CD14-positive monocyte (primary cell): Measurements from ENCODE around the gene COL4A2. TPM values are rescaled to one million over a fixed set of nuclear protein-coding genes. Genes with fewer than 3 reads are reported as not detected.

Source experiments
- DNase-seq, 3 donors: peaks; one replicate each; pipeline ENCODE4 v3.0.0-alpha.2; 2011 to 2022
- H2AFZ ChIP-seq: 2 replicates; pipeline ENCODE4 v1.6.0; 2012; ENCODE audit warnings: mild to moderate bottlenecking, low read depth, low read length, inconsistent platforms; ENCODE audit not compliant: insufficient read depth, poor library complexity, severe bottlenecking
- H3K27ac ChIP-seq, 2 donors: 1 replicate in 1 of 2; 2 replicates in 1 of 2; pipeline ENCODE4 v1.5.1; 2012 to 2013; ENCODE audit warnings: low read length in 2 of 2, control low read depth in 1 of 2, inconsistent platforms in 1 of 2, low read depth in 1 of 2, mild to moderate bottlenecking in 1 of 2
- H3K27me3 ChIP-seq, 2 donors: one replicate each; pipeline versions ENCODE4 v1.6.0 to v1.6.1; 2011 to 2013; ENCODE audit warnings: low read length in 2 of 2; ENCODE audit not compliant: control insufficient read depth in 2 of 2, insufficient read depth in 2 of 2
- H3K36me3 ChIP-seq, 2 donors: replicated peaks in 1 of 2; 1 replicate in 1 of 2; 2 replicates in 1 of 2; pipeline versions ENCODE4 v1.5.1 to v1.6.1; 2012 to 2013; ENCODE audit warnings: low read length in 2 of 2, control low read depth in 1 of 2, inconsistent platforms in 1 of 2, mild to moderate bottlenecking in 1 of 2; ENCODE audit not compliant: insufficient read depth in 2 of 2, control insufficient read depth in 1 of 2
- H3K4me1 ChIP-seq, 2 donors: 1 replicate in 1 of 2; 2 replicates in 1 of 2; pipeline versions ENCODE4 v1.5.1 to v1.6.1; 2012 to 2013; ENCODE audit warnings: low read length in 2 of 2, control low read depth in 1 of 2, inconsistent platforms in 1 of 2, mild to moderate bottlenecking in 1 of 2, moderate library complexity in 1 of 2; ENCODE audit not compliant: insufficient read depth in 2 of 2, control insufficient read depth in 1 of 2
- H3K4me2 ChIP-seq: replicated peaks from 2 replicates; pipeline ENCODE3; 2012; ENCODE audit warnings: low read length, moderate library complexity, mild to moderate bottlenecking; ENCODE audit not compliant: poor library complexity, severe bottlenecking; ENCODE audit errors: extremely low read depth
- H3K4me3 ChIP-seq, 3 experiments: fragments of 200-600 bp in 1 of 3; sonication (generic) in 1 of 3; replicated peaks in 1 of 3; 1 replicate in 2 of 3; 2 replicates in 1 of 3; pipeline ENCODE4 v1.5.1; 2011 to 2013; ENCODE audit warnings: low read length in 3 of 3, mild to moderate bottlenecking in 3 of 3, control low read depth in 2 of 3, low read depth in 2 of 3, inconsistent platforms in 1 of 3, moderate library complexity in 1 of 3
- H3K79me2 ChIP-seq: 2 replicates; pipeline ENCODE4 v1.6.0; 2012; ENCODE audit warnings: mild to moderate bottlenecking, control low read depth, inconsistent platforms, low read length, moderate library complexity; ENCODE audit not compliant: insufficient read depth
- H3K9ac ChIP-seq: 2 replicates; pipeline ENCODE4 v1.6.0; 2017; ENCODE audit warnings: low read length, mild to moderate bottlenecking; ENCODE audit not compliant: insufficient read depth, poor library complexity, severe bottlenecking
- H3K9me3 ChIP-seq, 2 donors: replicated peaks in 1 of 2; 1 replicate in 1 of 2; 2 replicates in 1 of 2; pipeline versions ENCODE4 v1.5.1 to v1.6.1; 2012 to 2013; ENCODE audit warnings: low read length in 2 of 2, control low read depth in 1 of 2; ENCODE audit not compliant: control insufficient read depth in 1 of 2, insufficient read depth in 1 of 2
- H4K20me1 ChIP-seq: 2 replicates; pipeline ENCODE4 v1.6.0; 2012; ENCODE audit warnings: mild to moderate bottlenecking, low read length, control low read depth, moderate library complexity; ENCODE audit not compliant: insufficient read depth
- H3K27ac Mint-ChIP-seq, 7 donors: one replicate each; pipeline ENCODE4 v1.8.0; 2020; ENCODE audit warnings: mild to moderate bottlenecking in 7 of 7, mixed read lengths in 7 of 7, moderate library complexity in 6 of 7, inconsistent platforms in 2 of 7
- H3K27me3 Mint-ChIP-seq, 3 donors: one replicate each; pipeline ENCODE4 v1.8.0; 2021 to 2022; ENCODE audit warnings: low read depth in 3 of 3, mild to moderate bottlenecking in 3 of 3, mixed read lengths in 3 of 3, moderate library complexity in 3 of 3, inconsistent platforms in 1 of 3
- H3K36me3 Mint-ChIP-seq, 2 donors: one replicate each; pipeline ENCODE4 v1.8.0; 2020; ENCODE audit warnings: mixed read lengths in 2 of 2, inconsistent platforms in 1 of 2, mild to moderate bottlenecking in 1 of 2
- H3K4me1 Mint-ChIP-seq: one replicate; pipeline ENCODE4 v1.8.0; 2020; ENCODE audit warnings: mild to moderate bottlenecking, mixed read lengths
- H3K4me3 Mint-ChIP-seq, 2 donors: one replicate each; pipeline ENCODE4 v1.8.0; 2020; ENCODE audit warnings: mild to moderate bottlenecking in 2 of 2, mixed read lengths in 2 of 2, moderate library complexity in 1 of 2
- H3K9me3 Mint-ChIP-seq, 7 donors: one replicate each; pipeline ENCODE4 v1.8.0; 2020 to 2022; ENCODE audit warnings: mixed read lengths in 7 of 7, mild to moderate bottlenecking in 6 of 7, moderate library complexity in 6 of 7, inconsistent platforms in 2 of 7
- WGBS: methylation state at CpG from one replicate; pipeline ENCODE4 v1.1.5; 2013; ENCODE audit warnings: missing lambda C conversion rate; ENCODE audit not compliant: insufficient coverage; 5-methylcytosine and 5-hydroxymethylcytosine counted together
- intact Hi-C, 2 donors: fragments of 100-400 bp; cut with micrococcal nuclease; formaldehyde crosslinking; loops; one replicate each; pipeline versions ENCODE4 v1.15.0 to v1.15.1; 2023
- polyA plus RNA-seq, 3 donors: library from polyadenylated mRNA; depleted of rRNA in 1 of 3; unstranded in 2 of 3; stranded (reverse) in 1 of 3; fragments of 300-500 nt in 2 of 3; fragments of >200 nt in 1 of 3; fragmentation: Illumina TruSeq in 2 of 3; gene quantifications; 1 replicate in 2 of 3; 2 replicates in 1 of 3; pipeline ENCODE4 v1.2.3, GENCODE V29; 2012 to 2021
- TF ChIP-seq, protein P1 (sequence below): fragments of 200-600 bp; IDR thresholded peaks from one replicate; pipeline ENCODE4 v1.8.0; 2022; ENCODE audit warnings: antibody characterized with exemption, mild to moderate bottlenecking

The COL4A2 gene
- polyA plus RNA-seq, 3 donors, result not detected

GRCh38 chr13:110525328-110526319 is 218.5 kb downstream of the COL4A2 start:
- Mint-ChIP-seq H3K9me3 (peaks cover 0 to 1% (median 0%) of the 10 kb centered on the region in 7 donors), H3K27me3 (peaks cover 0 to 8% (median 0%) of the 10 kb centered on the region in 3 donors), H3K36me3 (peaks cover 40 to 50% of the 10 kb centered on the region in 2 donors), H3K4me3 (no peak overlapping the region), H3K4me1 (peaks cover 90% of the 10 kb centered on the region), H3K27ac (peak overlapping the region in 2 of 7 donors; percentile 42 to 71)
- H3K9ac ChIP-seq, result no peak overlapping the region
- intact Hi-C loops, result loop anchor here in 1 of 2 donors (10.0 kb wide), 1 partner anchor 189 kb away; the partner anchor contains the start of gene ING1
- 76% methylated on average over 24 of the region's 25 CpGs for whole genome bisulfite sequencing
- H3K27ac ChIP-seq, result no peak overlapping the region
- TF ChIP-seq, protein P1, sequence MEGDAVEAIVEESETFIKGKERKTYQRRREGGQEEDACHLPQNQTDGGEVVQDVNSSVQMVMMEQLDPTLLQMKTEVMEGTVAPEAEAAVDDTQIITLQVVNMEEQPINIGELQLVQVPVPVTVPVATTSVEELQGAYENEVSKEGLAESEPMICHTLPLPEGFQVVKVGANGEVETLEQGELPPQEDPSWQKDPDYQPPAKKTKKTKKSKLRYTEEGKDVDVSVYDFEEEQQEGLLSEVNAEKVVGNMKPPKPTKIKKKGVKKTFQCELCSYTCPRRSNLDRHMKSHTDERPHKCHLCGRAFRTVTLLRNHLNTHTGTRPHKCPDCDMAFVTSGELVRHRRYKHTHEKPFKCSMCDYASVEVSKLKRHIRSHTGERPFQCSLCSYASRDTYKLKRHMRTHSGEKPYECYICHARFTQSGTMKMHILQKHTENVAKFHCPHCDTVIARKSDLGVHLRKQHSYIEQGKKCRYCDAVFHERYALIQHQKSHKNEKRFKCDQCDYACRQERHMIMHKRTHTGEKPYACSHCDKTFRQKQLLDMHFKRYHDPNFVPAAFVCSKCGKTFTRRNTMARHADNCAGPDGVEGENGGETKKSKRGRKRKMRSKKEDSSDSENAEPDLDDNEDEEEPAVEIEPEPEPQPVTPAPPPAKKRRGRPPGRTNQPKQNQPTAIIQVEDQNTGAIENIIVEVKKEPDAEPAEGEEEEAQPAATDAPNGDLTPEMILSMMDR, result no peak
- H3K79me2 ChIP-seq, result peaks cover 69% of the 10 kb centered on the region
- H3K9me3 ChIP-seq, result no peaks in the 10 kb centered on the region
- peaks cover 25% of the 10 kb centered on the region for H4K20me1 ChIP-seq
- H3K36me3 ChIP-seq, result peaks cover 7 to 19% of the 10 kb centered on the region in 2 donors
- H3K27me3 ChIP-seq, result no peaks in the 10 kb centered on the region
- no peak overlapping the region for H2AFZ ChIP-seq
- H3K4me2 ChIP-seq, result no peak overlapping the region
- H3K4me1 ChIP-seq, result peaks cover 76 to 89% of the 10 kb centered on the region in 2 donors
- no peak for DNase-seq
- H3K4me3 ChIP-seq, result no peak overlapping the region

- Mint-ChIP-seq H3K9me3 (no peaks in the 10 kb centered on the region), H3K27me3 (peaks cover 0 to 5% (median 0%) of the 10 kb centered on the region in 3 donors), H3K27ac (peak overlapping the region; percentile 87 to 95 (median 92)), H3K36me3 (peaks cover 44 to 48% of the 10 kb centered on the region in 2 donors), H3K4me1 (peaks cover 90% of the 10 kb centered on the region), H3K4me3 (peak overlapping the region in 1 of 2 donors; percentile 20)
- H3K27ac ChIP-seq, result peak overlapping the region; percentile 62 to 75
- TF ChIP-seq, protein P1, result no peak
- H3K4me3 ChIP-seq, result peak overlapping the region in 1 of 3 experiments; percentile 35
- H3K27me3 ChIP-seq, result no peaks in the 10 kb centered on the region
- H3K4me1 ChIP-seq, result peaks cover 76 to 89% of the 10 kb centered on the region in 2 donors
- DNase-seq, result peak; percentile 73 to 91 (median 81)
- peaks cover 3 to 11% of the 10 kb centered on the region in 2 donors for H3K36me3 ChIP-seq
- peaks cover 86% of the 10 kb centered on the region for H3K79me2 ChIP-seq
- H3K4me2 ChIP-seq, result peak overlapping the region; percentile 41
- H3K9ac ChIP-seq, result no peak overlapping the region
- intact Hi-C loops, result loop anchor here in 1 of 2 donors (10.0 kb wide), 1 partner anchor 186 kb away; the partner anchor contains the start of gene ING1
- H3K9me3 ChIP-seq, result no peaks in the 10 kb centered on the region
- no CpG with 5 or more reads among the region's 5 CpGs for WGBS
- H4K20me1 ChIP-seq, result peaks cover 14% of the 10 kb centered on the region
- no peak overlapping the region for H2AFZ ChIP-seq
Measured at GRCh38 chr13:110528371-110528770, 221.3 kb downstream of the COL4A2 start.
